HG02981 (cell line): ENCODE results near the gene CTBP2.

Experiments
- ATAC-seq: cut with Tn5 transposase; IDR thresholded peaks from one replicate; pipeline ENCODE4 v1.9.1; 2021; ENCODE audit warnings: mild to moderate bottlenecking, moderate library complexity; ENCODE audit not compliant: unreplicated experiment

Gene CTBP2

DNA sequence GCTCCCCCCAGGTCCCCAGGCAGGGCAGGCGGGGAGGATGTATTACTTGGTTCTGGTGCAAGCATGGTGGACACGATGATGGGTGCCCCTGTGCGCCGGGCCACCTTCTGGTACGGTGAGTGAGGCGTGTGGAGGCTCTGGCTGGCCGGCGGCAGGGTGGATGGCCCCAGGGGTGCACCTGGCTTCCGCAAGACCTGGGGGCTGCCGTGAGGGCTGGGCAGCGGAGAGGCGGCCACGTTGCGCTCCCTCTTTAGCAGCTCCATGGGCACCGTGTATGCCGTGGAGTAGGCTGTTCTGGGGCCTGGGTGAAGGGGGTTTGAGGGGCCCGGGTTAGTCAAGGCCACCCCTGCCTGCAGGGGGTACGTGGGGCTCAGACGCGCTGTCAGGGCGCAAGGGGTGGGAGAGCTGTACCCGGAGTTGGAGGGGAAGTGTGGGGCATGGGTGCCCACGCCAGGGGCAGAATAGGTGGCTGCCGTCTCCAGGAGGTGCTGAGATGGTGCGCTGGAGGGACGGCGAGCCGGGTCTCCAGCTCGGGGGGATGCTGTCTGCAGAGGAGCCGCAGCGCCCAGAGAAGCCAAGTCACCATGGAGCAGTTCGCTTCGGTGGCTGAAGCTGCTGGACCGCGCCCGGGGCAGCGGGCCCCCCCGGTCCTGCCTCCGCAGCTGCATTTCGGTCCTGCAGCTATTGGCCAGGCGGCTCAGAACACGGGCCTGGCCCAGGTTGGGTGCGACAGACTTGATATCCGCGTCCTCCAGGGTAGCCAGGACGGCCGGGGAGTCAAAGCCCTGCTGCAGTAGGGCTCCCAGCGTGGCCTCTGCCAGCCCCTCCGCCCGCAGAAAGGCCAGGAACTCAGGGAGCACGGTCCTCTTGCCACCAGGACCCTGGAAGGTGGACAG lies 134.1 kb downstream of the CTBP2 start:
- ATAC-seq = no peak

- no peak for ATAC-seq
Measured at GRCh38 chr10:125025341-125025740, 135.0 kb downstream of the CTBP2 start.

GRCh38 chr10:125024497-125025234 lies 135.7 kb downstream of the CTBP2 start:
- ATAC-seq = no peak

- no peak for ATAC-seq
Measured at GRCh38 chr10:125023862-125024496, 136.4 kb downstream of the CTBP2 start.

DNA sequence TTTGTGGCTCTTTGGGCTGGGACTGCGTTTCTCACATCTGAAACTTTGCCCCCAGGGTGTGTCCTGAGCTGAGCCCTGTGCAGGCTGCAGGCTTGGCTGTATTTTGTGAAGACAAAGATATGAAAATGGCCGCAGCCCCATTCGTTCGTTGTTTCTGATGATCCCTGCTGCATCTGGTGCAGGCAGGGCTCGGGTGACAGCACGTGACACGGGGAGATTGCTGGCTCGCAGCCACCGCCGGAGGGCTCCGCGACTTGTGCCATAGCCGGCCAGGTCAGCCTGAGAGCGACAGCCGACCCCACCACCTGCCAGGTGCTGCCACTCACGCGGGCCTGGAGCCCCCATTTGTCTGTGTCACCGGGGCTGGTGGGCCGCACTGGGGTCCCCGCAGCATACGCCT lies 137.1 kb downstream of the CTBP2 start:
- no peak for ATAC-seq

DNA sequence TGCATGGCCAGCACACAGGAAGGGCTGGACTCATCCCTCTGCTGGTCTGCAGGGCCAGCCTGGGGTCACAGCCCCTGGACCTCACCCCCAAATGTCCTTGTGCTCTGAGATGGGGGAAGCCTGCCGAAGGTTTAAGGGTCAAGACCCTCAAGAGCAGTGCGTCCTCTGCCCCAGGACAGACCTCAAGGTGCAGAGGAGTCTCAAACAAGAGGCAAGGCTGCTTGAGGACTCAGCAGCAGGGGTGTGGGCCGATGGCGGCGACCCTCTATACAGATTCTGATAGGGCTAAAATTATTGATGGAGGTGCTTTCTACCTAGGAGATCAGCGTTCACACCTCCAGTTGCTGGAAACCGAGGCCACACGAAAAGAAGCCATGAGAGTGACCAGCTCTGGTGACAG lies 137.7 kb downstream of the CTBP2 start:
- ATAC-seq = no peak

- ATAC-seq = no peak
Measured at GRCh38 chr10:125021686-125022344, 138.5 kb downstream of the CTBP2 start.

DNA sequence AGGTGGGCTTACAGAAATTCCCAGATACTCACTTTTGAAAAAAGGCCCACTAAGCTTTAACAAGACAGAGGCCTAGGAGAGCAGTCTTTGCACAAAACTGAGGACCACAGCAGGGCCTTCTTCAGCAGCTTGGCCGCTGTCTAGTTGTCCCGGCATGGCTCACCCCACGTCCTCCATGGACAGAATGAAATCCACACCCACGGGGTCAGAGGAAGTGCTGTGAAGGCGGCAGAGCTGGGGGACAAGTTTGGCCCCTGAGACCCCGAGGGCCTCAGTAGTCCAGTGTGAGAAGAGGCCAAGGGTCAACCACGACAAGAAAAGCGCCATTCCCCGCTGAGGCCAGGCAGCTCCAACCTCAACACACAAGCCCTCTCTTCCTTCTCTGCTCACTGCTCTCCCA lies 139.5 kb downstream of the CTBP2 start:
- no peak for ATAC-seq

DNA sequence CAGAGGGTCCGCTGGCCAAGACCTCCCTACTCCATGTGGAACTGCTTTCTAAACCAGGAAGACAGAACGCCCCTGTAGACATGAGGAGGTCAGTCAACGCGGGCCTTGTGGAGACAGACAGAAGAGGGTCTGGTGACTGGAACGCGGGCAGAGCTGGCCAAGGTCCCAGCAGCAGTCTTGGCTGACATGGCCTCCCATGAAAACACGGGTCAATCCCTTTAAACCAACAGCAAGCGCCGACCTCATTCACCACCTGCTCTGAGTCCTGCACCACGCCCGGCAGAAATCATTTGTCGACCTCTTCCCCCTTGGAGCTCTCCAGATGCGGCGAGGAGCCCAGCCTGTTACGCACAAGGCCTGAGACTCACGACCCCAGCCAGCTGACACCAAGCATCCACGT lies 140.0 kb downstream of the CTBP2 start:
- ATAC-seq = no peak

GRCh38 chr10:125018576-125019143 lies 141.7 kb downstream of the CTBP2 start:
- ATAC-seq = no peak

DNA sequence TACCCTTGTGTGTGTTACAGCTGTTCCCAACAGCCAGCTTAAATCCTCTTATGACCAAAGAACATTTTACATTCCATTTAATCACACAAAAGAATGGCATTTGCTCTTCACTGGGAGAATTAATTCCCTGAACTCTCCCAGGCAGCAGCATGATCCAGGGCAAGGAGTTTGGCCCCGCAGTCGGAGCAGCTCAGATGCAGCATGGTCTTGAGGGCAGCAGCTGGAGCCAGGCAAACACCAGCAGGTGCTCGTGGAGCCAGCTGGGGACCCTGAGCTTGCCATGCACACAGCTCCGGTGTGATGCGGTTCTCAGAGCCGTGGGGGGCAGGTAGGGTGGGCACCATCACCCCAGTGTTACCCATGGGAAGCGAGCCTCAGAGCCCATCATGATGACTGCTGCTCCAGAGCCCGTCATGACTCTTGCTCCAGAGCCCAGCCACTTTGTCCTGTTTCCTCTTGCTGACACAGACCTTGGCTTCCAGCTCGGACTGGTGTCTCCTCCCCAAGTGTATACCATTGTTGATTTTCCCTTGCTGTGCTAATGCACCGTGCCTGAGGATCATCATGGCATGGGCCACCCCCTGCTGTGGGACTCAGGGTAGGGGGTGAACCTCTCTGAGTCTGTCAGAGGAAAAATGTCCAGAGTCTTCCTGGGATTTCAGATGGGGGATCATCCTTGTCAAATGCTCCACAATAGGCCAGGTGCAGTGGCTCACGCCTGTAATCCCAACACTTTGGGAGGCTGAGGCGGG lies 142.6 kb downstream of the CTBP2 start:
- no peak for ATAC-seq

GRCh38 chr10:125016611-125017202 lies 143.7 kb downstream of the CTBP2 start:
- no peak for ATAC-seq

DNA sequence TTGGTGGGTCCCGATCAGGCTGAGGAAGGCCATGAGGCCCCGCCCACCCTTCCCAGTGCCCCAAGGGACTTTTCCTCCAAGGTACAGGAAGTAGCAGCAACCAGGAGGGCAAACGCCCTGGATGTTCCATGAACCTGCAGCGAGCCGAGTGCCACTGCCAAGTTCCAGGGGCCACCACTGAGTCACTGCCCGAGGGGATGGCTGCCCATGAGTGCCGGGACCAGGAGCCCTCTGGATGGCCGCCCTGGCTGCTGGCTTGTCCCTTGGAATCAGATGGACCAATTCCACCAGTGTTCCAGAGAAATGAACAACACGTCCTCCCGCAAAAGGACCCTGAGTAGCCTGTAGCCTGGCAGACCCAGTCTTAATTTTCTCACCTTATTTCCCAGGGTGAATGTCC lies 144.2 kb downstream of the CTBP2 start:
- ATAC-seq = no peak

- no peak for ATAC-seq
Measured at GRCh38 chr10:125015356-125015944, 144.9 kb downstream of the CTBP2 start.

DNA sequence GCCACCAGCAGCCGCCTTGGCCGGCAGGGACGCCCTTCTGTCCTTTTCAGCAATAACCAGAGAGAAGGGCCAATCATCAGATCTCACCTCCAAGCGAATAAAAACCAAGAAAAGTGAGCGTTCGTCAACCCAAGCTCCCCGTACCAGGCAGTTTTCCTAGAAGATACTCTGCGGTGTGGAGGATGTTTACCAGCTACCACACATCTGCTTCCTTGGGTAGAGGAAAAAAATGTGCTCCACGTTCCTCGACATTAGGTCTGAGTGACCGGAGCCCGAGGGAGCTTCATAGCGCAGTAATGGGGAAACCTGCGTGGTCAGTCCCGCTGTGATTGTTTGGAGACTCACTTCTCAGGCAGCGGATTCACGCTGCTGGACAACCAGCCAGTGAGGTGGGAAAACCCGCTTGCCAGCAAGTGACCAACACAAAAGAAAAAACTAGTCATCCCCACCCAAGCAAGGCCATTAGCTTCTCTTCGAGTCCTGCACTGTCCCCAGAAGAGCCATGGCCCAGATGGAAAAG lies 145.5 kb downstream of the CTBP2 start:
- ATAC-seq = no peak

- ATAC-seq = no peak
Measured at GRCh38 chr10:125014086-125014830, 146.1 kb downstream of the CTBP2 start.

GRCh38 chr10:125013529-125013872 lies 146.9 kb downstream of the CTBP2 start:
- no peak for ATAC-seq

GRCh38 chr10:125012851-125013528 lies 147.4 kb downstream of the CTBP2 start:
- ATAC-seq = no peak
